GM23338 (cell line): ENCODE measurements around the gene CACNG1.

Experiments
- CTCF ChIP-seq, 2 experiments: fragments of 200-600 bp in 1 of 2; sonication (generic) in 1 of 2; conservative IDR thresholded peaks; 2 replicates each; pipeline versions ENCODE4 v1.5.1 to v1.6.1; 2016 to 2017; ENCODE audit warnings: antibody characterized with exemption in 2 of 2, low read depth in 2 of 2, mild to moderate bottlenecking in 2 of 2, moderate library complexity in 1 of 2
- ETS1 ChIP-seq: IDR thresholded peaks from 2 replicates; pipeline ENCODE4 v1.6.1; 2016; ENCODE audit warnings: antibody characterized with exemption
- EZH2 ChIP-seq: fragments of 200-600 bp; sonication (generic); IDR thresholded peaks from one replicate; pipeline ENCODE4 v1.8.0; 2017; ENCODE audit warnings: antibody characterized with exemption, mild to moderate bottlenecking, low read depth; ENCODE audit not compliant: unreplicated experiment
- EZH2phosphoT487 ChIP-seq: fragments of 200-600 bp; sonication (generic); IDR thresholded peaks from one replicate; pipeline ENCODE4 v1.8.1; 2018; ENCODE audit warnings: antibody characterized with exemption; ENCODE audit not compliant: unreplicated experiment
- JUNB ChIP-seq: IDR thresholded peaks from one replicate; pipeline ENCODE4 v1.6.1; 2016; ENCODE audit warnings: antibody characterized with exemption; ENCODE audit not compliant: unreplicated experiment
- POLR2AphosphoS5 ChIP-seq: IDR thresholded peaks from 2 replicates; pipeline ENCODE4 v1.6.1; 2016; ENCODE audit warnings: antibody characterized with exemption, low read depth
- REST ChIP-seq: IDR thresholded peaks from one replicate; pipeline ENCODE4 v1.6.1; 2018; ENCODE audit warnings: antibody characterized with exemption; ENCODE audit not compliant: unreplicated experiment
- STAT1 ChIP-seq: IDR thresholded peaks from one replicate; pipeline ENCODE4 v1.6.1; 2016; ENCODE audit warnings: antibody characterized with exemption; ENCODE audit not compliant: unreplicated experiment
- ZNF462 ChIP-seq: fragments of 250-450 bp; sonication (Bioruptor Pico); IDR thresholded peaks from 2 replicates; pipeline ENCODE4 v1.5.0; 2020; ENCODE audit warnings: mild to moderate bottlenecking, moderate library complexity

GRCh38 chr17:67071595-67071994, 27.2 kb downstream of the CACNG1 start:
- TF ChIP-seq CTCF (conservative IDR thresholded peaks at IDR 0.05; ENCODE audit: low read depth in 2 of 2), result no peak
- TF ChIP-seq EZH2phosphoT487, result no peak
- TF ChIP-seq STAT1, result no peak
- TF ChIP-seq ZNF462, result no peak
- no peak for TF ChIP-seq REST
- TF ChIP-seq EZH2, result no peak
- TF ChIP-seq POLR2AphosphoS5, result no peak
- no peak for TF ChIP-seq ETS1
- TF ChIP-seq JUNB, result no peak
